ENCODE data around the gene IL18RAP. TPM values are rescaled to one million over a fixed set of nuclear protein-coding genes. Genes with fewer than 3 reads are reported as not detected.

The IL18RAP gene
- total and polyA plus RNA-seq, 2 experiments from 2014 or later: not detected

DNA sequence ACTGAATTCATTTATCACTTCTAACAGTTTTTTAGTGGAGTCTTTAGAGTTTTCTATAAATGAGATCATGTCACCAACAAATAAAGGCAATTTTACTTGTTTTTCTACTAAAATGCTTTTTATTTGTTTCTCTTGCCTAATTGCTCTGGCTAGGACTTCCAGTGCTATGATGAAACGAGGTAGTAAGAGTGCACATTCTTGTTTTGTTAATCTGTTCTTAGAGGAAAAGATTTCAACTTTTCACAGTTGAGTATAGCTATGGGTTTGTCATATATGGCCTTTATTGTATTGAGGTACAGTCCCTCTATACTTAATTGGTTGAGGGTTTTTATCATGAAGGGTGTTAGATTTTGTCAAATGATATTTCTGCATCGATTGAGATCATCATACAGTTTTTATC lies 5.6 kb downstream of the IL18RAP start:
- Histone ChIP-seq H3K36me3 (ENCODE audit: insufficient read depth) (no peaks in the 10 kb centered on the region), H3K9me2 (ENCODE audit: insufficient read depth) (0 out of 2 replicates have a peak, but pooled peaks cover 3% of the 10 kb centered on the region), H4K20me1 (replicated peaks; ENCODE audit: insufficient read depth) (no peaks in the 10 kb centered on the region), H3K4me2 (no peak overlapping the region), H3F3A (replicated peaks; ENCODE audit: low read depth) (no peaks in the 10 kb centered on the region), H3K4me1 (ENCODE audit: insufficient read depth) (no peaks in the 10 kb centered on the region), H3K27me3 (ENCODE audit: insufficient read depth) (no peaks in the 10 kb centered on the region), H2AFZ (no peak overlapping the region), H3K4me3 (no peak overlapping the region), H3K27ac (ENCODE audit: low read depth) (no peak overlapping the region), H3K79me2 (replicated peaks; ENCODE audit: insufficient read depth) (no peaks in the 10 kb centered on the region)
- Mint-ChIP-seq H3K27ac (no peak overlapping the region), H3K36me3 (ENCODE audit: low read depth) (no peaks in the 10 kb centered on the region), H3K4me1 (no peaks in the 10 kb centered on the region), H3K9me3 (no peaks in the 10 kb centered on the region), H3K27me3 (ENCODE audit: insufficient read depth, low read depth, poor library complexity) (no peaks in the 10 kb centered on the region), H3K4me3 (no peak overlapping the region)
- DNase-seq (ENCODE audit: low spot score) (no peak), ATAC-seq (no peak)
- TF ChIP-seq, protein P1, sequence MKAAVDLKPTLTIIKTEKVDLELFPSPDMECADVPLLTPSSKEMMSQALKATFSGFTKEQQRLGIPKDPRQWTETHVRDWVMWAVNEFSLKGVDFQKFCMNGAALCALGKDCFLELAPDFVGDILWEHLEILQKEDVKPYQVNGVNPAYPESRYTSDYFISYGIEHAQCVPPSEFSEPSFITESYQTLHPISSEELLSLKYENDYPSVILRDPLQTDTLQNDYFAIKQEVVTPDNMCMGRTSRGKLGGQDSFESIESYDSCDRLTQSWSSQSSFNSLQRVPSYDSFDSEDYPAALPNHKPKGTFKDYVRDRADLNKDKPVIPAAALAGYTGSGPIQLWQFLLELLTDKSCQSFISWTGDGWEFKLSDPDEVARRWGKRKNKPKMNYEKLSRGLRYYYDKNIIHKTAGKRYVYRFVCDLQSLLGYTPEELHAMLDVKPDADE (IDR thresholded peaks at IDR 0.05): no peak
- TF ChIP-seq, protein P2, sequence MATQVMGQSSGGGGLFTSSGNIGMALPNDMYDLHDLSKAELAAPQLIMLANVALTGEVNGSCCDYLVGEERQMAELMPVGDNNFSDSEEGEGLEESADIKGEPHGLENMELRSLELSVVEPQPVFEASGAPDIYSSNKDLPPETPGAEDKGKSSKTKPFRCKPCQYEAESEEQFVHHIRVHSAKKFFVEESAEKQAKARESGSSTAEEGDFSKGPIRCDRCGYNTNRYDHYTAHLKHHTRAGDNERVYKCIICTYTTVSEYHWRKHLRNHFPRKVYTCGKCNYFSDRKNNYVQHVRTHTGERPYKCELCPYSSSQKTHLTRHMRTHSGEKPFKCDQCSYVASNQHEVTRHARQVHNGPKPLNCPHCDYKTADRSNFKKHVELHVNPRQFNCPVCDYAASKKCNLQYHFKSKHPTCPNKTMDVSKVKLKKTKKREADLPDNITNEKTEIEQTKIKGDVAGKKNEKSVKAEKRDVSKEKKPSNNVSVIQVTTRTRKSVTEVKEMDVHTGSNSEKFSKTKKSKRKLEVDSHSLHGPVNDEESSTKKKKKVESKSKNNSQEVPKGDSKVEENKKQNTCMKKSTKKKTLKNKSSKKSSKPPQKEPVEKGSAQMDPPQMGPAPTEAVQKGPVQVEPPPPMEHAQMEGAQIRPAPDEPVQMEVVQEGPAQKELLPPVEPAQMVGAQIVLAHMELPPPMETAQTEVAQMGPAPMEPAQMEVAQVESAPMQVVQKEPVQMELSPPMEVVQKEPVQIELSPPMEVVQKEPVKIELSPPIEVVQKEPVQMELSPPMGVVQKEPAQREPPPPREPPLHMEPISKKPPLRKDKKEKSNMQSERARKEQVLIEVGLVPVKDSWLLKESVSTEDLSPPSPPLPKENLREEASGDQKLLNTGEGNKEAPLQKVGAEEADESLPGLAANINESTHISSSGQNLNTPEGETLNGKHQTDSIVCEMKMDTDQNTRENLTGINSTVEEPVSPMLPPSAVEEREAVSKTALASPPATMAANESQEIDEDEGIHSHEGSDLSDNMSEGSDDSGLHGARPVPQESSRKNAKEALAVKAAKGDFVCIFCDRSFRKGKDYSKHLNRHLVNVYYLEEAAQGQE (IDR thresholded peaks at IDR 0.05; ENCODE audit: unreplicated experiment): no peak
- no peak for TF ChIP-seq ZNF114 (CRISPR knock-in tag; IDR thresholded peaks at IDR 0.05)
- TF ChIP-seq, protein P3, sequence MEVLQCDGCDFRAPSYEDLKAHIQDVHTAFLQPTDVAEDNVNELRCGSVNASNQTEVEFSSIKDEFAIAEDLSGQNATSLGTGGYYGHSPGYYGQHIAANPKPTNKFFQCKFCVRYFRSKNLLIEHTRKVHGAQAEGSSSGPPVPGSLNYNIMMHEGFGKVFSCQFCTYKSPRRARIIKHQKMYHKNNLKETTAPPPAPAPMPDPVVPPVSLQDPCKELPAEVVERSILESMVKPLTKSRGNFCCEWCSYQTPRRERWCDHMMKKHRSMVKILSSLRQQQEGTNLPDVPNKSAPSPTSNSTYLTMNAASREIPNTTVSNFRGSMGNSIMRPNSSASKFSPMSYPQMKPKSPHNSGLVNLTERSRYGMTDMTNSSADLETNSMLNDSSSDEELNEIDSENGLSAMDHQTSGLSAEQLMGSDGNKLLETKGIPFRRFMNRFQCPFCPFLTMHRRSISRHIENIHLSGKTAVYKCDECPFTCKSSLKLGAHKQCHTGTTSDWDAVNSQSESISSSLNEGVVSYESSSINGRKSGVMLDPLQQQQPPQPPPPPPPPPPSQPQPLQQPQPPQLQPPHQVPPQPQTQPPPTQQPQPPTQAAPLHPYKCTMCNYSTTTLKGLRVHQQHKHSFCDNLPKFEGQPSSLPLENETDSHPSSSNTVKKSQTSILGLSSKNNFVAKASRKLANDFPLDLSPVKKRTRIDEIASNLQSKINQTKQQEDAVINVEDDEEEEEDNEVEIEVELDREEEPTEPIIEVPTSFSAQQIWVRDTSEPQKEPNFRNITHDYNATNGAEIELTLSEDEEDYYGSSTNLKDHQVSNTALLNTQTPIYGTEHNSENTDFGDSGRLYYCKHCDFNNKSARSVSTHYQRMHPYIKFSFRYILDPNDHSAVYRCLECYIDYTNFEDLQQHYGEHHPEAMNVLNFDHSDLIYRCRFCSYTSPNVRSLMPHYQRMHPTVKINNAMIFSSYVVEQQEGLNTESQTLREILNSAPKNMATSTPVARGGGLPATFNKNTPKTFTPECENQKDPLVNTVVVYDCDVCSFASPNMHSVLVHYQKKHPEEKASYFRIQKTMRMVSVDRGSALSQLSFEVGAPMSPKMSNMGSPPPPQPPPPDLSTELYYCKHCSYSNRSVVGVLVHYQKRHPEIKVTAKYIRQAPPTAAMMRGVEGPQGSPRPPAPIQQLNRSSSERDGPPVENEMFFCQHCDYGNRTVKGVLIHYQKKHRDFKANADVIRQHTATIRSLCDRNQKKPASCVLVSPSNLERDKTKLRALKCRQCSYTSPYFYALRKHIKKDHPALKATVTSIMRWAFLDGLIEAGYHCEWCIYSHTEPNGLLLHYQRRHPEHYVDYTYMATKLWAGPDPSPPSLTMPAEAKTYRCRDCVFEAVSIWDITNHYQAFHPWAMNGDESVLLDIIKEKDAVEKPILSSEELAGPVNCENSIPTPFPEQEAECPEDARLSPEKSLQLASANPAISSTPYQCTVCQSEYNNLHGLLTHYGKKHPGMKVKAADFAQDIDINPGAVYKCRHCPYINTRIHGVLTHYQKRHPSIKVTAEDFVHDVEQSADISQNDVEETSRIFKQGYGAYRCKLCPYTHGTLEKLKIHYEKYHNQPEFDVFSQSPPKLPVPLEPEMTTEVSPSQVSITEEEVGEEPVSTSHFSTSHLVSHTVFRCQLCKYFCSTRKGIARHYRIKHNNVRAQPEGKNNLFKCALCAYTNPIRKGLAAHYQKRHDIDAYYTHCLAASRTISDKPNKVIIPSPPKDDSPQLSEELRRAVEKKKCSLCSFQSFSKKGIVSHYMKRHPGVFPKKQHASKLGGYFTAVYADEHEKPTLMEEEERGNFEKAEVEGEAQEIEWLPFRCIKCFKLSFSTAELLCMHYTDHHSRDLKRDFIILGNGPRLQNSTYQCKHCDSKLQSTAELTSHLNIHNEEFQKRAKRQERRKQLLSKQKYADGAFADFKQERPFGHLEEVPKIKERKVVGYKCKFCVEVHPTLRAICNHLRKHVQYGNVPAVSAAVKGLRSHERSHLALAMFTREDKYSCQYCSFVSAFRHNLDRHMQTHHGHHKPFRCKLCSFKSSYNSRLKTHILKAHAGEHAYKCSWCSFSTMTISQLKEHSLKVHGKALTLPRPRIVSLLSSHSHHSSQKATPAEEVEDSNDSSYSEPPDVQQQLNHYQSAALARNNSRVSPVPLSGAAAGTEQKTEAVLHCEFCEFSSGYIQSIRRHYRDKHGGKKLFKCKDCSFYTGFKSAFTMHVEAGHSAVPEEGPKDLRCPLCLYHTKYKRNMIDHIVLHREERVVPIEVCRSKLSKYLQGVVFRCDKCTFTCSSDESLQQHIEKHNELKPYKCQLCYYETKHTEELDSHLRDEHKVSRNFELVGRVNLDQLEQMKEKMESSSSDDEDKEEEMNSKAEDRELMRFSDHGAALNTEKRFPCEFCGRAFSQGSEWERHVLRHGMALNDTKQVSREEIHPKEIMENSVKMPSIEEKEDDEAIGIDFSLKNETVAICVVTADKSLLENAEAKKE (CRISPR knock-in tag; IDR thresholded peaks at IDR 0.05): no peak
- TF ChIP-seq STAT1 (IDR thresholded peaks at IDR 0.05; ENCODE audit: unreplicated experiment): no peak
- TF ChIP-seq JUNB (IDR thresholded peaks at IDR 0.05; ENCODE audit: unreplicated experiment): no peak
- no peak for TF ChIP-seq NANOG (IDR thresholded peaks at IDR 0.05; ENCODE audit: borderline replicate concordance)
- no peak for TF ChIP-seq CREB1 (CRISPR knock-in tag; IDR thresholded peaks at IDR 0.05; ENCODE audit: low read depth)
- TF ChIP-seq POLR2AphosphoS5 (IDR thresholded peaks at IDR 0.05; ENCODE audit: low read depth): no peak
- TF ChIP-seq ZNF331 (CRISPR knock-in tag; IDR thresholded peaks at IDR 0.05; ENCODE audit: low read depth): no peak

Data from GM23338 (cell line).